ENCODE measurements around the gene HOXD10. TPM values are rescaled to one million over a fixed set of nuclear protein-coding genes. Genes with fewer than 3 reads are reported as not detected.

The HOXD10 gene
- total and polyA plus RNA-seq, 12 donors, result not detected

GRCh38 chr2:176134035-176134434 lies 17.5 kb downstream of the HOXD10 start:
- DNase-seq, result no peak
- no peak overlapping the region for H3K4me3 ChIP-seq
- no peak overlapping the region for H3K27ac ChIP-seq
- H3K36me3 ChIP-seq, result no peaks in the 10 kb centered on the region
- intact Hi-C loops (cut with DNase I), result loop anchor here in 2 of 10 donors (5.0 to 10.0 kb wide), 2 partner anchors 318 to 681 kb away; no protein-coding TSS in a partner anchor
- H3K4me1 ChIP-seq, result peaks cover 0 to 37% (median 16%) of the 10 kb centered on the region in 9 donors
- ATAC-seq, result no peak
- WGBS, 2 donors, result 26 to 41% methylated on average over 4 of the region's 4 CpGs
- H3K27me3 ChIP-seq, result peaks cover 58 to 100% (median 97%) of the 10 kb centered on the region in 7 donors
- TF ChIP-seq CTCF (IDR thresholded peaks at IDR 0.05), result no peak
- H3K9me3 ChIP-seq, result no peaks in the 10 kb centered on the region

- H3K4me3 ChIP-seq, result no peak overlapping the region
These were observed 18.5 kb downstream of the HOXD10 start for GRCh38 chr2:176135035-176135440.

GRCh38 chr2:176136374-176137251 lies 20.0 kb downstream of the HOXD10 start:
- DNase-seq (no peak), ATAC-seq (peak in 1 of 8 donors; percentile 16)
- intact Hi-C loops (cut with DNase I), result loop anchor here in 1 of 10 donors (10.0 kb wide), 1 partner anchor 678 kb away; no protein-coding TSS in a partner anchor
- TF ChIP-seq CTCF (IDR thresholded peaks at IDR 0.05), result no peak
- Histone ChIP-seq H3K36me3 (no peaks in the 10 kb centered on the region), H3K9me3 (no peaks in the 10 kb centered on the region), H3K4me1 (peaks cover 0 to 34% (median 18%) of the 10 kb centered on the region in 9 donors), H3K27me3 (peaks cover 39 to 100% (median 99%) of the 10 kb centered on the region in 7 donors), H3K4me3 (peak overlapping the region; percentile 22 to 56 (median 40)), H3K27ac (peak overlapping the region in 6 of 10 donors; percentile 33 to 78 (median 60))
- 1 to 3% methylated on average over 71 of the region's 71 CpGs for WGBS, 2 donors

More at GRCh38 chr2:176135035-176135440, 18.5 kb downstream of the HOXD10 start:
- Histone ChIP-seq H3K9me3 (no peaks in the 10 kb centered on the region), H3K27me3 (peaks cover 54 to 100% (median 99%) of the 10 kb centered on the region in 7 donors), H3K4me1 (peaks cover 0 to 32% (median 13%) of the 10 kb centered on the region in 9 donors), H3K36me3 (no peaks in the 10 kb centered on the region), H3K27ac (no peak overlapping the region)
- intact Hi-C loops (cut with DNase I), result loop anchor here in 1 of 10 donors (10.0 kb wide), 1 partner anchor 680 kb away; no protein-coding TSS in a partner anchor
- ATAC-seq, result no peak
- no peak for DNase-seq
- TF ChIP-seq CTCF (IDR thresholded peaks at IDR 0.05), result no peak

- WGBS, 2 donors, result 12 to 22% methylated on average over 2 of the region's 2 CpGs
- Histone ChIP-seq H3K9me3 (no peaks in the 10 kb centered on the region), H3K27me3 (peaks cover 36 to 100% (median 98%) of the 10 kb centered on the region in 7 donors), H3K36me3 (no peaks in the 10 kb centered on the region), H3K4me1 (peaks cover 0 to 28% (median 18%) of the 10 kb centered on the region in 9 donors), H3K4me3 (peak overlapping the region in 6 of 10 donors; percentile 22 to 56 (median 39)), H3K27ac (peak overlapping the region in 3 of 10 donors; percentile 33 to 75 (median 64))
- DNase-seq (no peak), ATAC-seq (no peak)
- intact Hi-C loops (cut with DNase I), result loop anchor here in 1 of 10 donors (10.0 kb wide), 1 partner anchor 678 kb away; no protein-coding TSS in a partner anchor
- TF ChIP-seq CTCF (IDR thresholded peaks at IDR 0.05), result no peak
These were observed 20.6 kb downstream of the HOXD10 start for GRCh38 chr2:176137252-176137580.

Data from heart right ventricle (tissue), 16 donors.